Parathyroid adenoma (tissue), 2 donors: ENCODE data around the gene SYNDIG1.

Experiments used
- H2AFZ ChIP-seq: fragments of 300-600 bp; sonication (generic); one replicate; pipeline ENCODE4 v1.7.0; 2017; ENCODE audit warnings: antibody characterized with exemption, mild to moderate bottlenecking
- H3K27ac ChIP-seq: fragments of 300-600 bp; sonication (generic); one replicate; pipeline ENCODE4 v1.7.0; 2017
- H3K27me3 ChIP-seq: fragments of 300-600 bp; sonication (generic); one replicate; pipeline ENCODE4 v1.7.0; 2017; ENCODE audit warnings: low read length; ENCODE audit not compliant: control insufficient read depth, insufficient read depth
- H3K36me3 ChIP-seq: fragments of 300-600 bp; sonication (generic); one replicate; pipeline ENCODE4 v1.7.0; 2017; ENCODE audit warnings: low read length; ENCODE audit not compliant: control insufficient read depth, insufficient read depth
- H3K4me1 ChIP-seq: fragments of 300-600 bp; sonication (generic); one replicate; pipeline ENCODE4 v1.7.0; 2017; ENCODE audit warnings: control low read depth
- H3K4me2 ChIP-seq: fragments of 300-600 bp; sonication (generic); one replicate; pipeline ENCODE4 v1.7.0; 2017; ENCODE audit warnings: low read length
- H3K4me3 ChIP-seq: fragments of 300-600 bp; sonication (generic); one replicate; pipeline ENCODE4 v1.7.0; 2017; ENCODE audit warnings: low read depth, low read length
- H3K79me2 ChIP-seq: fragments of 300-600 bp; sonication (generic); one replicate; pipeline ENCODE4 v1.7.0; 2017; ENCODE audit warnings: control low read depth
- H3K9ac ChIP-seq: fragments of 300-600 bp; sonication (generic); one replicate; pipeline ENCODE4 v1.7.0; 2017; ENCODE audit warnings: mild to moderate bottlenecking
- H3K9me3 ChIP-seq: fragments of 300-600 bp; sonication (generic); one replicate; pipeline ENCODE4 v1.7.0; 2017; ENCODE audit warnings: low read length; ENCODE audit not compliant: control insufficient read depth
- TF ChIP-seq, protein P1 (sequence below): fragments of 300-600 bp; sonication (generic); IDR thresholded peaks from one replicate; pipeline ENCODE4 v1.7.0; 2017; ENCODE audit warnings: antibody characterized with exemption, mild to moderate bottlenecking
- donor health status: primary hyperparathyroidism.

Gene SYNDIG1

DNA sequence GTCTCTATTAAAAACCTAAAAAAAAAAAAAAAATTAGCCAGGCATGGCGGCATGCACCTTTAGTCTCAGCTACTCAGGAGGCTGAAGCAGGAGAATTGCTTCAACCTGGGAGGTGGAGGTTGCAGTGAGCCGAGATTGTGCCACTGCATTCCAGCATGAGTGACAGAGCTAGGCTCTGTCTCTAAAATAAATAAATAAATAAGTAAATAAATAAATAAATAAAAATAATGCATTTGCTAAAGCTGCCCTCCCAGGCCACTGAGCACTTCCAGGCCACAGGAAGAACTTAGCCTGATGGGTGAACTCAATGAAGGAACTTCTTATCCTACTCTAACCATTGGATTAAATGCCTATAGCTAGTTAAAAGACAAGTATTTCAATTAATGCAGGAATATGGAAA lies 104.9 kb downstream of the SYNDIG1 start:
- H3K4me1 ChIP-seq, result no peaks in the 10 kb centered on the region
- TF ChIP-seq, protein P1, sequence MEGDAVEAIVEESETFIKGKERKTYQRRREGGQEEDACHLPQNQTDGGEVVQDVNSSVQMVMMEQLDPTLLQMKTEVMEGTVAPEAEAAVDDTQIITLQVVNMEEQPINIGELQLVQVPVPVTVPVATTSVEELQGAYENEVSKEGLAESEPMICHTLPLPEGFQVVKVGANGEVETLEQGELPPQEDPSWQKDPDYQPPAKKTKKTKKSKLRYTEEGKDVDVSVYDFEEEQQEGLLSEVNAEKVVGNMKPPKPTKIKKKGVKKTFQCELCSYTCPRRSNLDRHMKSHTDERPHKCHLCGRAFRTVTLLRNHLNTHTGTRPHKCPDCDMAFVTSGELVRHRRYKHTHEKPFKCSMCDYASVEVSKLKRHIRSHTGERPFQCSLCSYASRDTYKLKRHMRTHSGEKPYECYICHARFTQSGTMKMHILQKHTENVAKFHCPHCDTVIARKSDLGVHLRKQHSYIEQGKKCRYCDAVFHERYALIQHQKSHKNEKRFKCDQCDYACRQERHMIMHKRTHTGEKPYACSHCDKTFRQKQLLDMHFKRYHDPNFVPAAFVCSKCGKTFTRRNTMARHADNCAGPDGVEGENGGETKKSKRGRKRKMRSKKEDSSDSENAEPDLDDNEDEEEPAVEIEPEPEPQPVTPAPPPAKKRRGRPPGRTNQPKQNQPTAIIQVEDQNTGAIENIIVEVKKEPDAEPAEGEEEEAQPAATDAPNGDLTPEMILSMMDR, result no peak
- H3K9me3 ChIP-seq, result no peaks in the 10 kb centered on the region
- H3K4me2 ChIP-seq, result no peak overlapping the region
- no peak overlapping the region for H3K9ac ChIP-seq
- H3K36me3 ChIP-seq, result no peaks in the 10 kb centered on the region
- no peak overlapping the region for H2AFZ ChIP-seq
- H3K27ac ChIP-seq, result no peak overlapping the region
- H3K4me3 ChIP-seq, result no peak overlapping the region
- H3K27me3 ChIP-seq, result no peaks in the 10 kb centered on the region
- H3K79me2 ChIP-seq, result no peaks in the 10 kb centered on the region

DNA sequence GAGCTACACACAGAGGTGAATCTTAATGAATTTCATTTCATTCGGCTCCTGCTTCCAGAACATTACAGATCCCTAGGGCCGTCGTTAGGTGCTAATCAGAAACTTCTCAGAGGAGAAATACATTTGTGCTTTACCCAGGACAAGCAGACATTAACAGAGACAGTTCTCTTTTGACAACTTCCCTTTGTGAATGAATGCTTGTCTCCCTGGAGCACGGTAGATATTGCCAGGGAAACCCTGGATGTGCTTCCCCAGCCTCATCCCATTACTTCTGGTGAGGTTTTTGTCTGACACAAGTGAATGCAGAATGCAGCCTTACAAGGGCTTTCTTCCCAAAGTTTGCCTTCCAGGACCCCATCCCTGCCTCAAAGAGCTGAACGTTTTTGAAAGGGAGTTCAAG lies 105.4 kb downstream of the SYNDIG1 start:
- H3K4me3 ChIP-seq, result no peak overlapping the region
- no peaks in the 10 kb centered on the region for H3K27me3 ChIP-seq
- no peak overlapping the region for H3K9ac ChIP-seq
- H2AFZ ChIP-seq, result no peak overlapping the region
- no peaks in the 10 kb centered on the region for H3K79me2 ChIP-seq
- H3K27ac ChIP-seq, result no peak overlapping the region
- H3K36me3 ChIP-seq, result no peaks in the 10 kb centered on the region
- H3K9me3 ChIP-seq, result no peaks in the 10 kb centered on the region
- no peaks in the 10 kb centered on the region for H3K4me1 ChIP-seq
- TF ChIP-seq, protein P1, result no peak
- H3K4me2 ChIP-seq, result no peak overlapping the region

DNA sequence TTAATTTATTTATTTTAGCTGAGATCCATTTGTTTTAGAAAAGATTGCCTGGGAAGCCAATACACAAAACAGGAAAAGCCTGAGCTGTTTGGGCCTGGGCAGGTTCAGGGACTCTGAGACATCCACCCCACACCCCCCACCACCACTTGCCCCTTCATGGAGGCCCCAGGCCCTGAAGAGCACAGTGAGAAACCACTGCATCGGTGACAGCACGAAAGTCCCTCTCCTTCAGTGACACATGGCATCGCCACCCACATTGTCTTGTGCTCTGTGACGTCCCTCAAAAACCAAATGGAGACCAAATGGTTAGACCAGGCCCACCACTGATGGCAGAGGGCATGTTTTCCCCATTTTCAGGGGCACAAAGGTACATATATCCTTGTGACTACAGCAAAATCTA lies 106.4 kb downstream of the SYNDIG1 start:
- Histone ChIP-seq H2AFZ (no peak overlapping the region), H3K4me2 (no peak overlapping the region), H3K27me3 (no peaks in the 10 kb centered on the region), H3K9me3 (no peaks in the 10 kb centered on the region), H3K27ac (no peak overlapping the region), H3K79me2 (no peaks in the 10 kb centered on the region), H3K9ac (no peak overlapping the region), H3K4me1 (no peaks in the 10 kb centered on the region), H3K4me3 (no peak overlapping the region), H3K36me3 (no peaks in the 10 kb centered on the region)
- TF ChIP-seq, protein P1, result no peak

DNA sequence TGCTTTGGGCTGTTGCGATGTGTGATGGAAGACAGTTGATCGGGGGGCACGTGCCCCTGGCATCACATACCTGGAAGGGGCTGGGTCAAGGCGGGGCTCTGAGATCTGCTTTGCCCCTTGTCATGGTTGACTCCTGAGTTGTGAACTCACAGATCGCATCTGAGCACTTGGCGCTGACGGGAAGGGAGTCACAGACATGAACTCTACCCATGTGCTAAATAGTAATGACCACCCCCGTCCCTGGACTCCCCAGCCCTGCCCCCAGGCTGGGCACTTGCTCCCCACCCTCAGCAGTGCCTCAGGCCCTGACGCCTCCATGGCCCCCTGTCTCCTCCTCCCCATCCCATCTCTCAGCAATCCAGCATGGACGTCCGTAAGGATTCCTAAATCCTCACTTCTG lies 107.0 kb downstream of the SYNDIG1 start:
- H3K27ac ChIP-seq, result no peak overlapping the region
- H2AFZ ChIP-seq, result no peak overlapping the region
- no peak overlapping the region for H3K4me2 ChIP-seq
- H3K9ac ChIP-seq, result no peak overlapping the region
- H3K4me3 ChIP-seq, result no peak overlapping the region
- H3K27me3 ChIP-seq, result no peaks in the 10 kb centered on the region
- H3K4me1 ChIP-seq, result no peaks in the 10 kb centered on the region
- H3K9me3 ChIP-seq, result no peaks in the 10 kb centered on the region
- TF ChIP-seq, protein P1, result no peak
- no peaks in the 10 kb centered on the region for H3K79me2 ChIP-seq
- H3K36me3 ChIP-seq, result no peaks in the 10 kb centered on the region

DNA sequence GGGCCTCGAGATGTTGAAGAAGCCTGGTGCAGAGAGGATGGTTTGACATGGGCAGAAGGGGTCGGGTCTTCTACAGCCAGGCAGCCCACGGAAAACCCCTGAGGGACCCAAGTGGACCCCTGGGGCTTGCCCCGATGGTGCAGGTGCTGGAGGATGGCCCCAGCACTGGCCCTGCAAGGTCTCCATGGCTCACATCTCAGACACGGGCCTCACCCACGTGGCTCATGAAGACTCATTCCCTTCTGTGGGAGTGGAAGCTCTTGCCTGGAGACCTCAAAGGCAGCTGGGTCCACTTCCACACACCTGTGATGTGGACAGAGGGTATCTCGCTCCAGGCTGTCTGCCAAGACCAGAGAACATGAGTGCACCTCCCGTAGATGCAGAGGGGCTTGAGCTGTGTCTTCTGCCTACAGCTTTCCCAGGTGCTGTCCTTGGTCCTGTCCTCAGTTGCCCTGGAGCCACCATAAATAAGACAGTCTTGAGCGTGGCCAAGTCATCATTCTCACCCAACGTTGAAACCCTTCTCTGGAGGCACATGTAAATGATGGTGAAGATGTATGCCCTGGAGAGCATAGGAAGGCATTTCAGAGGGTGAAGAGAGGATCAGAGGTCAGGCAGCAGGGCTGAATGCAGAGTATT lies 108.0 kb downstream of the SYNDIG1 start:
- Histone ChIP-seq H3K9me3 (no peaks in the 10 kb centered on the region), H3K27me3 (no peaks in the 10 kb centered on the region), H3K79me2 (no peaks in the 10 kb centered on the region), H3K9ac (no peak overlapping the region), H3K4me2 (no peak overlapping the region), H3K27ac (no peak overlapping the region), H2AFZ (no peak overlapping the region), H3K4me3 (no peak overlapping the region), H3K4me1 (no peaks in the 10 kb centered on the region), H3K36me3 (no peaks in the 10 kb centered on the region)
- TF ChIP-seq, protein P1, result no peak
